Uterus (tissue), 2 donors: ENCODE measurements around the gene GPR158.

ENCODE experiments used
- POLR2A ChIP-seq, 2 donors: fragments of 450-650 bp; IDR thresholded peaks; one replicate each; pipeline ENCODE4 v1.6.1; 2016; ENCODE audit warnings: antibody characterized with exemption in 2 of 2, mild to moderate bottlenecking in 1 of 2, moderate library complexity in 1 of 2
- TF ChIP-seq, protein P1 (sequence below), 4 experiments: fragments of 200-600 bp in 2 of 4; fragments of 450-650 bp in 2 of 4; sonication (generic) in 2 of 4; IDR thresholded peaks; one replicate each; pipeline ENCODE4 v1.5.1; 2016 to 2019; ENCODE audit warnings: antibody characterized with exemption in 4 of 4, mild to moderate bottlenecking in 2 of 4, moderate library complexity in 1 of 4

GRCh38 chr10:25328361-25328760, 153.6 kb downstream of the GPR158 start:
- TF ChIP-seq POLR2A (IDR thresholded peaks at IDR 0.05), result no peak
- TF ChIP-seq, protein P1, sequence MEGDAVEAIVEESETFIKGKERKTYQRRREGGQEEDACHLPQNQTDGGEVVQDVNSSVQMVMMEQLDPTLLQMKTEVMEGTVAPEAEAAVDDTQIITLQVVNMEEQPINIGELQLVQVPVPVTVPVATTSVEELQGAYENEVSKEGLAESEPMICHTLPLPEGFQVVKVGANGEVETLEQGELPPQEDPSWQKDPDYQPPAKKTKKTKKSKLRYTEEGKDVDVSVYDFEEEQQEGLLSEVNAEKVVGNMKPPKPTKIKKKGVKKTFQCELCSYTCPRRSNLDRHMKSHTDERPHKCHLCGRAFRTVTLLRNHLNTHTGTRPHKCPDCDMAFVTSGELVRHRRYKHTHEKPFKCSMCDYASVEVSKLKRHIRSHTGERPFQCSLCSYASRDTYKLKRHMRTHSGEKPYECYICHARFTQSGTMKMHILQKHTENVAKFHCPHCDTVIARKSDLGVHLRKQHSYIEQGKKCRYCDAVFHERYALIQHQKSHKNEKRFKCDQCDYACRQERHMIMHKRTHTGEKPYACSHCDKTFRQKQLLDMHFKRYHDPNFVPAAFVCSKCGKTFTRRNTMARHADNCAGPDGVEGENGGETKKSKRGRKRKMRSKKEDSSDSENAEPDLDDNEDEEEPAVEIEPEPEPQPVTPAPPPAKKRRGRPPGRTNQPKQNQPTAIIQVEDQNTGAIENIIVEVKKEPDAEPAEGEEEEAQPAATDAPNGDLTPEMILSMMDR (IDR thresholded peaks at IDR 0.05), result no peak
